Transverse colon (tissue), 4 donors: Measurements from ENCODE around the gene PGP. TPM values are rescaled to one million over a fixed set of nuclear protein-coding genes. Genes with fewer than 3 reads are reported as not detected.
"Not testable (repeated sequence)": the region's sequence is repeated elsewhere in the genome, so short reads cannot be mapped to it uniquely, and the experiment has no call there.

Source experiments
- DNase-seq: peaks from one replicate; pipeline ENCODE4 v3.0.0-alpha.2; 2019
- H3K27ac ChIP-seq, 4 donors: fragments of 200-600 bp; sonication (generic); 2 replicates each; pipeline ENCODE4 v1.5.1; 2016 to 2018; ENCODE audit warnings: inconsistent platforms in 4 of 4
- H3K27me3 ChIP-seq: fragments of 200-600 bp; sonication (generic); 2 replicates; pipeline ENCODE4 v1.5.1; 2017; ENCODE audit warnings: inconsistent platforms
- H3K36me3 ChIP-seq, 4 donors: fragments of 200-600 bp; sonication (generic); 2 replicates each; pipeline ENCODE4 v1.5.1; 2017 to 2019; ENCODE audit warnings: inconsistent platforms in 4 of 4
- H3K4me1 ChIP-seq, 4 donors: fragments of 200-600 bp; sonication (generic); 2 replicates each; pipeline ENCODE4 v1.5.1; 2017 to 2020; ENCODE audit warnings: inconsistent platforms in 4 of 4
- H3K4me3 ChIP-seq, 4 donors: fragments of 200-600 bp; sonication (generic); 1 replicate in 1 of 4; 2 replicates in 3 of 4; pipeline versions ENCODE4 v1.5.1 to v1.6.1; 2017 to 2019; ENCODE audit warnings: inconsistent platforms in 4 of 4
- H3K9me3 ChIP-seq, 2 donors: fragments of 200-600 bp; sonication (generic); 2 replicates each; pipeline ENCODE4 v1.5.1; 2017 to 2019; ENCODE audit warnings: inconsistent platforms in 2 of 2
- CTCF ChIP-seq, 5 experiments: fragments of 200-600 bp in 3 of 5; fragments of 450-650 bp in 2 of 5; sonication (generic) in 3 of 5; IDR thresholded peaks; 1 replicate in 2 of 5; 2 replicates in 3 of 5; pipeline ENCODE4 v1.5.1; 2016 to 2017; ENCODE audit warnings: antibody characterized with exemption in 5 of 5, inconsistent platforms in 3 of 5, mild to moderate bottlenecking in 2 of 5, moderate library complexity in 1 of 5
- EP300 ChIP-seq: sonication (generic); formaldehyde crosslinking; IDR thresholded peaks from one replicate; pipeline ENCODE4 v1.6.1; 2017; ENCODE audit warnings: antibody characterized with exemption, low read depth
- POLR2A ChIP-seq: fragments of 450-650 bp; IDR thresholded peaks from one replicate; pipeline ENCODE4 v1.6.1; 2016; ENCODE audit warnings: antibody characterized with exemption, mild to moderate bottlenecking, moderate library complexity
- POLR2AphosphoS5 ChIP-seq, 3 donors: sonication (generic); formaldehyde crosslinking; IDR thresholded peaks; one replicate each; pipeline ENCODE4 v1.6.1; 2016; ENCODE audit warnings: antibody characterized with exemption in 3 of 3
- whole genome bisulfite sequencing, 2 donors: methylation state at CpG; one replicate each; pipeline ENCODE4 v1.1.5; 2018; ENCODE audit warnings: low coverage in 1 of 2; 5-methylcytosine and 5-hydroxymethylcytosine counted together
- in situ Hi-C, 4 donors: fragments of 200-750 bp; cut with MboI; loops; one replicate each; pipeline versions ENCODE4 v1.15.0 to v1.15.1; 2017; ENCODE audit warnings: low sequenced_read_pairs in 3 of 4, low pct_ligation_motif_present in 1 of 4, low pct_unique_long_range_greater_than_20kb in 1 of 4
- intact Hi-C: fragments of 100-400 bp; cut with DNase I; formaldehyde crosslinking; loops from one replicate; pipeline ENCODE4 v1.15.1; 2023; ENCODE audit warnings: low total_unique reads
- total RNA-seq, 4 donors: library from RNA; depleted of rRNA; stranded (reverse); fragments of >200 nt; gene quantifications; one replicate each; pipeline ENCODE4 v1.1.0, GENCODE V29; 2016

The PGP gene
- total RNA-seq, 4 donors from 2014 or later: 18.0 to 49.0 (median 29.5) TPM

DNA sequence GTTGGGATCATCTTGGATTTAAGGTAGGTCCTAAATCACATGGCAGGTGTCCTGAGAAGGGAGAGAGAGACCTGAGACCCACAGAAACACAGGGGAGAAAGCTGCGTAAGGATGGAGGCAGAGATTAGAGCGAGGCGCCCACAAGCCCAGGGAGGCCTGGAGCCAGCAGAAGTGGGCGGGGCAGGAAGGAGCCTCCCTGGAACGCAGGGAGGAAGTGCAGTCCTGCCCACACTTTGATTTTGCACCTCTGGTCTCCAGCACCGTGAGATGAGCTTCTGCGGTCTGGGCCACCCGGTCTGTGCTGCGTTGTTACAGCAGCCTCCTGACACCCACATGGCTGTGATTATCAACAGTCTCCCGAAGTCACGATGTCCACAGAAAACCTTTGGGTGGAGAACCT, 28.0 kb upstream of the PGP start:
- in situ Hi-C loops (no loop called here), intact Hi-C loops (no loop called here)
- whole genome bisulfite sequencing, 2 donors: 74 to 84% methylated on average over 3 to 11 of the region's 11 CpGs
- H3K9me3 ChIP-seq: no peaks in the 10 kb centered on the region
- peaks cover 11% of the 10 kb centered on the region for H3K27me3 ChIP-seq
- peaks cover 0 to 34% (median 16%) of the 10 kb centered on the region in 4 donors for H3K36me3 ChIP-seq
- no peak overlapping the region for H3K27ac ChIP-seq
- H3K4me3 ChIP-seq: no peak overlapping the region
- TF ChIP-seq POLR2AphosphoS5 (IDR thresholded peaks at IDR 0.05) (no peak), EP300 (no peak), POLR2A (no peak), CTCF (IDR thresholded peaks at IDR 0.05) (no peak)
- DNase-seq: no peak
- peaks cover 0 to 13% (median 7%) of the 10 kb centered on the region in 4 donors for H3K4me1 ChIP-seq

DNA sequence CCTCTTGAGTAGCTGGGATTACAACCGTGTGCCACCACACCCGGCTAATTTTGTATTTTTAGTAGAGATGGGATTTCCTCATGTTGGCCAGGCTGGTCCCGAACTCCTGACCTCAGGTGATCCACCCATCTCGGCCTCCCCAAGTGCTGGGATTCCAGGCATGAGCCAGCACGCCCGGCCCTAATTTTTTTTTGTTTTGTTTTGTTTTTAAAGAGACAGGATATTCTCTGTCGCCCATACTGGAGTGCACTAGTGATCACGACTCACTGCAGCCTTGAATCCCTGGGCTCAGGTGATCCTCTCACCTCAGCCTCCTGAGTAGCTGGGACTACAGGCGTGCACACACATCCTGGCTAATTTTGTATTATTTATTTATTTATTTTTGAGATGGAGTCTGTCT, 25.7 kb upstream of the PGP start:
- 83% methylated on average over 5 to 9 of the region's 9 CpGs for WGBS, 2 donors
- Histone ChIP-seq H3K36me3 (peaks cover 0 to 26% (median 9%) of the 10 kb centered on the region in 4 donors), H3K27me3 (peaks cover 34% of the 10 kb centered on the region), H3K4me1 (peaks cover 13 to 36% (median 23%) of the 10 kb centered on the region in 4 donors)
- H3K9me3 ChIP-seq, in situ Hi-C loops, H3K27ac ChIP-seq, DNase-seq, H3K4me3 ChIP-seq, intact Hi-C loops: not testable (repeated sequence)

DNA sequence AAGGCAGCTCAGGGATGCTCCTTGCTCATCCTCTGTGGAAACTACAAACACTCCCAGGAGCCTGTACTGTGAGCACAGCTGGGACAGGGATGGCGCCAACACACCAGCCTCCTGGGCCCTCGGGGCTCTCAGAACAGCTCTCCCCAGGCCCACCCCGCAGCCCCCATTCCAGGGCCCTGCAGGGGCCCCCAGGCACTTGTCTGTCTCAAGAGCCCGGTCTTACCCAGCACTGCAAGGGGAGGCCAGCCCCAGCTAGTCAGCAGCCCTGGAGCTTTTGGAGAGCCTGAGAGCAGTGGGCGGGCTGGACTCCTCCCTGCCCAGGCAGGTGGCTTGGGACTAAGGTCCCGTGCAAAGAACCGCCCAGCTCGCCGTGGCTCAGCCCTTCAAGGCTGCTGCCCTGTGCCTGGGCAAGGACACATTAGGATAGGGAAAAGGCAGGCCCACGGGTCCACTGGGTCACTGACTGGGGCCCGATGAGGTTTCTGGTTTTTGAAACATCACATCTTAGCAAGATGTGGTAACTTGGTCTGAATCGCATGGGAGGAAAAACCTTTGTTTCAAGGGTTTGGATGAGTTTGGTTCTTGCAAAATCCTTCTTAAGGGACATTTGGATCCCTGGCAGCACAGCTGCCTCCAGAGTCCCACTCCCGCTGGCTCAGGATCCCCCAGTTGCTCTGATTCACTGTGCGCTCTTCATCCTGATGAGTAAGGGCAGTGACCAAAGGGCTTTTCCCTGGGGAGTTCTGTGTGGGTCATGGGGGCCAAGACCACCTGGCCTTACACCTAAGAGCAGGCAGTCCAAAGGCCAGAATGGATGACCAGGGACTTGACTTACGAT, 24.4 kb upstream of the PGP start:
- peaks cover 0 to 23% (median 11%) of the 10 kb centered on the region in 4 donors for H3K36me3 ChIP-seq
- intact Hi-C loops: loop anchor here (10.0 kb wide), 1 partner anchor 234 kb away; the partner anchor contains the start of gene ZNF598
- in situ Hi-C loops: no loop called here
- WGBS, 2 donors: 59% methylated on average over 9 of the region's 15 CpGs; no CpG with 5 or more reads in 1 of the 2 donors
- peaks cover 13 to 38% (median 23%) of the 10 kb centered on the region in 4 donors for H3K4me1 ChIP-seq
- H3K27ac ChIP-seq: no peak overlapping the region
- H3K27me3 ChIP-seq: peaks cover 36% of the 10 kb centered on the region
- no peaks in the 10 kb centered on the region for H3K9me3 ChIP-seq
- DNase-seq: no peak
- TF ChIP-seq POLR2A (no peak), EP300 (no peak)
- H3K4me3 ChIP-seq: no peak overlapping the region

GRCh38 chr16:2238150-2238837, 23.7 kb upstream of the PGP start:
- peaks cover 0 to 29% (median 8%) of the 10 kb centered on the region in 4 donors for H3K36me3 ChIP-seq
- no peak overlapping the region for H3K27ac ChIP-seq
- no peaks in the 10 kb centered on the region for H3K9me3 ChIP-seq
- H3K4me1 ChIP-seq: peaks cover 13 to 38% (median 23%) of the 10 kb centered on the region in 4 donors
- DNase-seq: no peak
- intact Hi-C loops: loop anchor here (10.0 kb wide), 1 partner anchor 233 kb away; the partner anchor contains the start of gene ZNF598
- H3K4me3 ChIP-seq: no peak overlapping the region
- 56% methylated on average over 16 of the region's 18 CpGs; no CpG with 5 or more reads in 1 of the 2 donors for WGBS, 2 donors
- H3K27me3 ChIP-seq: peaks cover 36% of the 10 kb centered on the region
- TF ChIP-seq EP300 (no peak), POLR2AphosphoS5 (IDR thresholded peaks at IDR 0.05) (peak in 1 of 3 donors; percentile 28), CTCF (IDR thresholded peaks at IDR 0.05) (no peak)
- in situ Hi-C loops: no loop called here
